Endothelial cell of umbilical vein (primary cell): ENCODE measurements around the gene ACOT11. TPM values are rescaled to one million over a fixed set of nuclear protein-coding genes. Genes with fewer than 3 reads are reported as not detected.

Experiments used
- BruUV-seq: library from RNA; stranded (reverse); fragments of 400-500 nt; replicated peaks from 2 replicates; lab custom pipeline; 2021; lab: Mats Ljungman, UMichigan
- CTCF ChIA-PET: fragments of 300-600, 350-600 bp; sonication (Branson Sonifier 250); formaldehyde crosslinking; loops from one replicate; lab custom pipeline; 2021; ENCODE audit warnings: antibody characterized with exemption, inconsistent platforms; lab: Charles Lee
- POLR2A ChIA-PET: fragments of 300-600, 350-600 bp; sonication (Branson Sonifier 250); formaldehyde crosslinking; loops from one replicate; lab custom pipeline; 2021; ENCODE audit warnings: antibody characterized with exemption, inconsistent platforms; lab: Charles Lee
- DNase-seq: peaks from one replicate; pipeline ENCODE4 v3.0.0-alpha.2; 2011; ENCODE audit warnings: low read depth, low spot score
- FAIRE-seq: peaks from 2 replicates; lab custom pipeline; 2011; peaks lifted over from hg19 to GRCh38; lab: Jason Lieb, UNC
- H2AFZ ChIP-seq: 2 replicates; pipeline ENCODE4 v1.6.0; 2012; ENCODE audit warnings: low read depth, low read length, control low read depth, inconsistent platforms
- H3K27ac ChIP-seq: 2 replicates; pipeline ENCODE4 v1.5.1; 2011; ENCODE audit warnings: low read depth, mild to moderate bottlenecking, control low read depth, low read length, moderate library complexity; ENCODE audit not compliant: insufficient read depth
- H3K27me3 ChIP-seq, 2 experiments: 2 replicates each; pipeline versions ENCODE4 v1.6.0 to v1.6.1; 2011; ENCODE audit warnings: low read length in 2 of 2, mixed read lengths in 1 of 2; ENCODE audit not compliant: control insufficient read depth in 2 of 2, insufficient read depth in 2 of 2
- H3K36me3 ChIP-seq, 2 experiments: 2 replicates in 1 of 2; 3 replicates in 1 of 2; pipeline ENCODE4 v1.5.1; 2011; ENCODE audit warnings: low read length in 2 of 2, mild to moderate bottlenecking in 1 of 2, moderate library complexity in 1 of 2; ENCODE audit not compliant: control insufficient read depth in 2 of 2, insufficient read depth in 2 of 2; ENCODE audit errors: extremely low read depth in 1 of 2
- H3K4me1 ChIP-seq: 3 replicates; pipeline ENCODE4 v1.5.1; 2011; ENCODE audit warnings: mild to moderate bottlenecking, low read length; ENCODE audit not compliant: control insufficient read depth, insufficient read depth; ENCODE audit errors: extremely low read depth
- H3K4me2 ChIP-seq: 2 replicates; pipeline ENCODE4 v1.6.1; 2011; ENCODE audit warnings: low read length, control low read depth, mixed read lengths; ENCODE audit not compliant: insufficient read depth
- H3K4me3 ChIP-seq, 3 experiments: fragments of 200-600 bp in 1 of 3; sonication (generic), shearing (Covaris generic) in 1 of 3; replicated peaks in 1 of 3; 2 replicates each; pipeline ENCODE4 v1.5.1; 2011 to 2016; ENCODE audit warnings: control low read depth in 3 of 3, low read length in 3 of 3, mild to moderate bottlenecking in 2 of 3, inconsistent platforms in 1 of 3, low read depth in 1 of 3, moderate library complexity in 1 of 3; ENCODE audit not compliant: insufficient read depth in 1 of 3
- H3K79me2 ChIP-seq: 2 replicates; pipeline ENCODE4 v1.6.0; 2012; ENCODE audit warnings: low read length, inconsistent platforms; ENCODE audit not compliant: control insufficient read depth, insufficient read depth
- H3K9ac ChIP-seq: replicated peaks from 2 replicates; pipeline ENCODE3; 2011; ENCODE audit warnings: low read length, control low read depth; ENCODE audit not compliant: insufficient read depth; ENCODE audit errors: extremely low read depth
- H3K9me1 ChIP-seq: replicated peaks from 3 replicates; pipeline ENCODE4 v1.6.0; 2011; ENCODE audit warnings: mild to moderate bottlenecking, low read length; ENCODE audit not compliant: control insufficient read depth, insufficient read depth; ENCODE audit errors: extremely low read depth
- H3K9me3 ChIP-seq: replicated peaks from 2 replicates; pipeline ENCODE4 v1.5.1; 2012; ENCODE audit warnings: low read length, inconsistent platforms; ENCODE audit not compliant: control insufficient read depth, insufficient read depth
- H4K20me1 ChIP-seq: replicated peaks from 2 replicates; pipeline ENCODE3; 2011; ENCODE audit warnings: mild to moderate bottlenecking, low read length; ENCODE audit not compliant: control insufficient read depth, insufficient read depth; ENCODE audit errors: extremely low read depth
- EZH2 ChIP-seq: IDR thresholded peaks from 2 replicates; pipeline ENCODE4 v1.6.1; 2012; ENCODE audit warnings: borderline replicate concordance, low read depth, mild to moderate bottlenecking, moderate library complexity, low read length, inconsistent platforms; ENCODE audit not compliant: severe bottlenecking
- FOS ChIP-seq: IDR thresholded peaks from 2 replicates; pipeline ENCODE4 v1.6.1; 2011; ENCODE audit warnings: mild to moderate bottlenecking, low read length, moderate library complexity, borderline replicate concordance; ENCODE audit not compliant: insufficient read depth
- GATA2 ChIP-seq: IDR thresholded peaks from 2 replicates; pipeline ENCODE4 v1.7.0; 2011; ENCODE audit warnings: low read depth, mild to moderate bottlenecking, moderate library complexity, mixed read lengths, low read length; ENCODE audit not compliant: insufficient read length, insufficient read depth
- JUN ChIP-seq: IDR thresholded peaks from 2 replicates; pipeline ENCODE4 v1.6.1; 2011; ENCODE audit warnings: borderline replicate concordance, low read depth; ENCODE audit not compliant: insufficient read length, insufficient read depth
- MYC ChIP-seq: IDR thresholded peaks from one replicate; pipeline ENCODE4 v1.6.1; 2011; ENCODE audit warnings: mild to moderate bottlenecking, low read depth, low read length
- POLR2A ChIP-seq: IDR thresholded peaks from 2 replicates; pipeline ENCODE4 v1.6.1; 2012; ENCODE audit warnings: low read depth, mild to moderate bottlenecking, control low read depth, low read length
- POLR2AphosphoS5 ChIP-seq: IDR thresholded peaks from 2 replicates; pipeline ENCODE4 v1.6.1; 2012; ENCODE audit warnings: low read depth, mild to moderate bottlenecking, control low read depth, low read length, moderate library complexity; ENCODE audit not compliant: insufficient read depth
- dilution Hi-C: fragments of 300-500 bp; cut with MboI; formaldehyde crosslinking; loops from one replicate; pipeline ENCODE4 v1.15.0; 2019; ENCODE audit warnings: low sequenced_read_pairs; ENCODE audit not compliant: extremely low pct_ligation_motif_present
- intact Hi-C: fragments of 100-400 bp; cut with micrococcal nuclease; formaldehyde crosslinking; loops from one replicate; pipeline ENCODE4 v1.10.0; 2022
- polyA plus RNA-seq, 4 experiments: library from polyadenylated mRNA; depleted of rRNA in 3 of 4; stranded (reverse) in 3 of 4; unstranded in 1 of 4; fragments of >200 nt; gene quantifications; 2 replicates each; pipeline versions ENCODE4 v1.2.1 to v1.2.3, GENCODE V29; 2011 to 2012; ENCODE audit warnings: missing spikeins in 1 of 4
- total RNA-seq: library from RNA; stranded (reverse); gene quantifications from 2 replicates; pipeline ENCODE4 v1.2.3, GENCODE V29; 2021
- TF ChIP-seq, protein P1 (sequence below): IDR thresholded peaks from 2 replicates; pipeline ENCODE4 v1.6.1; 2011; ENCODE audit not compliant: insufficient read depth, insufficient read length
- TF ChIP-seq, protein P2 (sequence below), 2 donors: IDR thresholded peaks; 1 replicate in 1 of 2; 2 replicates in 1 of 2; pipeline ENCODE4 v1.5.1; 2011; ENCODE audit warnings: low read length in 2 of 2, mild to moderate bottlenecking in 2 of 2, moderate library complexity in 2 of 2, control low read depth in 1 of 2, inconsistent platforms in 1 of 2, low read depth in 1 of 2; ENCODE audit not compliant: insufficient read depth in 1 of 2; ENCODE audit errors: extremely low read depth in 1 of 2

The ACOT11 gene
- total and polyA plus RNA-seq, 2 donors (not counting 3 experiments of a cell fraction or from before 2014, with no cell fraction given): 4.5 to 5.4 TPM

DNA sequence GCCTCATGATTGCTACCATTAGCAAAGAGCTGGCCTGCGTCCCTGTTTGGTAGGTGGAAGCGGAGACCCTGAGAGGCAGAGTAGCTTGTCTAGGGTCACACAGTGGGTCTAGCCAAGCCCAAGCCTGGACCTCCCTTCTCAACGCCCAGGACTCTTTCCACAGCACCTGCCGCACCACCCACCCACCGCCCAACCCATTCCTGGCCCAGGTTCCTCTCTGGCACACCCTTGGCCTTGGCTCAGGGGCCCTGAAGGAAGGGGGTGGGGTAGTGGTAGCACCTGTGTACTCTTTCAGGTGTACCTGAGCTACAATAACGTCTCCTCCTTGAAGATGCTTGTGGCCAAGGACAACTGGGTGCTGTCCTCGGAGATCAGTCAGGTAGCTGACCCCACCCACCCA lies 56.0 kb downstream of the ACOT11 start:
- TF ChIP-seq, protein P1, sequence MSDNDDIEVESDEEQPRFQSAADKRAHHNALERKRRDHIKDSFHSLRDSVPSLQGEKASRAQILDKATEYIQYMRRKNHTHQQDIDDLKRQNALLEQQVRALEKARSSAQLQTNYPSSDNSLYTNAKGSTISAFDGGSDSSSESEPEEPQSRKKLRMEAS: no peak
- TF ChIP-seq, protein P2, sequence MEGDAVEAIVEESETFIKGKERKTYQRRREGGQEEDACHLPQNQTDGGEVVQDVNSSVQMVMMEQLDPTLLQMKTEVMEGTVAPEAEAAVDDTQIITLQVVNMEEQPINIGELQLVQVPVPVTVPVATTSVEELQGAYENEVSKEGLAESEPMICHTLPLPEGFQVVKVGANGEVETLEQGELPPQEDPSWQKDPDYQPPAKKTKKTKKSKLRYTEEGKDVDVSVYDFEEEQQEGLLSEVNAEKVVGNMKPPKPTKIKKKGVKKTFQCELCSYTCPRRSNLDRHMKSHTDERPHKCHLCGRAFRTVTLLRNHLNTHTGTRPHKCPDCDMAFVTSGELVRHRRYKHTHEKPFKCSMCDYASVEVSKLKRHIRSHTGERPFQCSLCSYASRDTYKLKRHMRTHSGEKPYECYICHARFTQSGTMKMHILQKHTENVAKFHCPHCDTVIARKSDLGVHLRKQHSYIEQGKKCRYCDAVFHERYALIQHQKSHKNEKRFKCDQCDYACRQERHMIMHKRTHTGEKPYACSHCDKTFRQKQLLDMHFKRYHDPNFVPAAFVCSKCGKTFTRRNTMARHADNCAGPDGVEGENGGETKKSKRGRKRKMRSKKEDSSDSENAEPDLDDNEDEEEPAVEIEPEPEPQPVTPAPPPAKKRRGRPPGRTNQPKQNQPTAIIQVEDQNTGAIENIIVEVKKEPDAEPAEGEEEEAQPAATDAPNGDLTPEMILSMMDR (IDR thresholded peaks at IDR 0.05; ENCODE audit: extremely low read depth in 1 of 2, insufficient read depth in 1 of 2, low read depth in 1 of 2, low read length in 2 of 2): no peak
- no peak for TF ChIP-seq EZH2
- no peak for TF ChIP-seq POLR2AphosphoS5
- TF ChIP-seq MYC: no peak
- TF ChIP-seq JUN: no peak
- TF ChIP-seq POLR2A: no peak
- TF ChIP-seq FOS: no peak
- TF ChIP-seq GATA2: no peak
- Histone ChIP-seq H2AFZ (no peak overlapping the region), H4K20me1 (no peaks in the 10 kb centered on the region), H3K9ac (no peak overlapping the region), H3K27ac (no peak overlapping the region), H3K9me3 (no peaks in the 10 kb centered on the region), H3K4me1 (peaks cover 3% of the 10 kb centered on the region), H3K79me2 (no peaks in the 10 kb centered on the region), H3K4me2 (no peak overlapping the region), H3K36me3 (no peaks in the 10 kb centered on the region), H3K4me3 (no peak overlapping the region), H3K27me3 (no peaks in the 10 kb centered on the region), H3K9me1 (no peaks in the 10 kb centered on the region)
- intact Hi-C loops: no loop called here
- ChIA-PET CTCF (interaction anchor here (0.9 kb wide), 1 partner anchor 9 kb away, joined by 3 read pairs; no protein-coding TSS in a partner anchor), POLR2A (no interaction called here)
- FAIRE-seq: no peak
- dilution Hi-C loops: no loop called here
- no peak for DNase-seq
- BruUV-seq: no TSS peak
